Astrocyte (in vitro differentiated cells and primary cell): ENCODE measurements around the gene FOXL1. TPM values are rescaled to one million over a fixed set of nuclear protein-coding genes. Genes with fewer than 3 reads are reported as not detected.

ENCODE experiments used
- DNase-seq: peaks from one replicate; pipeline ENCODE4 v3.0.0-alpha.2; 2010; ENCODE audit warnings: low read depth
- FAIRE-seq: peaks from 2 replicates; lab custom pipeline; 2011; peaks lifted over from hg19 to GRCh38; lab: Jason Lieb, UNC
- H2AFZ ChIP-seq: 2 replicates; pipeline ENCODE4 v1.6.0; 2012; ENCODE audit warnings: low read depth, low read length, inconsistent platforms
- H3K27ac ChIP-seq: 2 replicates; pipeline ENCODE4 v1.5.1; 2011; ENCODE audit warnings: low read depth, low read length, inconsistent platforms
- H3K27me3 ChIP-seq: 2 replicates; pipeline ENCODE4 v1.6.0; 2011; ENCODE audit warnings: low read length, inconsistent platforms; ENCODE audit not compliant: insufficient read depth
- H3K36me3 ChIP-seq: 2 replicates; pipeline ENCODE4 v1.5.1; 2011; ENCODE audit warnings: low read length, inconsistent platforms; ENCODE audit not compliant: insufficient read depth
- H3K4me1 ChIP-seq: 2 replicates; pipeline ENCODE4 v1.5.1; 2011; ENCODE audit warnings: low read length, inconsistent platforms; ENCODE audit not compliant: insufficient read depth
- H3K4me2 ChIP-seq: 2 replicates; pipeline ENCODE4 v1.6.0; 2012; ENCODE audit warnings: low read length, inconsistent platforms
- H3K4me3 ChIP-seq: 2 replicates; pipeline ENCODE4 v1.5.1; 2011; ENCODE audit warnings: low read depth, mild to moderate bottlenecking, low read length, inconsistent platforms; ENCODE audit not compliant: insufficient read depth
- H3K79me2 ChIP-seq: 2 replicates; pipeline ENCODE4 v1.6.0; 2012; ENCODE audit warnings: mild to moderate bottlenecking, low read length, inconsistent platforms; ENCODE audit not compliant: insufficient read depth
- H3K9ac ChIP-seq: 2 replicates; pipeline ENCODE4 v1.6.0; 2012; ENCODE audit warnings: mild to moderate bottlenecking, low read length, inconsistent platforms
- H3K9me3 ChIP-seq: 2 replicates; pipeline ENCODE4 v1.5.1; 2012; ENCODE audit warnings: low read depth, mild to moderate bottlenecking, low read length, inconsistent platforms; ENCODE audit not compliant: insufficient read depth
- H4K20me1 ChIP-seq: 2 replicates; pipeline ENCODE4 v1.6.0; 2012; ENCODE audit warnings: low read length, inconsistent platforms; ENCODE audit not compliant: insufficient read depth
- H3K27ac Mint-ChIP-seq: one replicate; pipeline ENCODE4 v1.8.0; 2021; ENCODE audit warnings: mild to moderate bottlenecking, mixed read lengths; ENCODE audit not compliant: unreplicated experiment
- H3K27me3 Mint-ChIP-seq: one replicate; pipeline ENCODE4 v1.8.0; 2021; ENCODE audit warnings: low read depth, mixed read lengths; ENCODE audit not compliant: unreplicated experiment
- H3K36me3 Mint-ChIP-seq: one replicate; pipeline ENCODE4 v1.8.0; 2021; ENCODE audit warnings: low read depth, mixed read lengths; ENCODE audit not compliant: unreplicated experiment
- H3K4me1 Mint-ChIP-seq: one replicate; pipeline ENCODE4 v1.8.0; 2021; ENCODE audit warnings: low read depth, mixed read lengths; ENCODE audit not compliant: unreplicated experiment
- H3K4me3 Mint-ChIP-seq: one replicate; pipeline ENCODE4 v1.8.0; 2021; ENCODE audit warnings: mild to moderate bottlenecking, moderate library complexity, mixed read lengths; ENCODE audit not compliant: unreplicated experiment
- H3K9me3 Mint-ChIP-seq: one replicate; pipeline ENCODE4 v1.8.0; 2021; ENCODE audit warnings: mild to moderate bottlenecking, mixed read lengths; ENCODE audit not compliant: unreplicated experiment
- EZH2 ChIP-seq: IDR thresholded peaks from 2 replicates; pipeline ENCODE4 v1.6.1; 2012; ENCODE audit warnings: mild to moderate bottlenecking, low read length, inconsistent platforms; ENCODE audit not compliant: insufficient read depth
- total RNA-seq: library from RNA; stranded (reverse); gene quantifications from 2 replicates; pipeline ENCODE4 v1.2.1, GENCODE V29; 2021
- TF ChIP-seq, protein P1 (sequence below): IDR thresholded peaks from 2 replicates; pipeline ENCODE4 v1.5.1; 2011; ENCODE audit warnings: low read depth, mild to moderate bottlenecking, inconsistent platforms, low read length, moderate library complexity; ENCODE audit not compliant: insufficient read depth

Gene FOXL1
- total RNA-seq, 1 donor from 2014 or later, result 6.1 TPM

DNA sequence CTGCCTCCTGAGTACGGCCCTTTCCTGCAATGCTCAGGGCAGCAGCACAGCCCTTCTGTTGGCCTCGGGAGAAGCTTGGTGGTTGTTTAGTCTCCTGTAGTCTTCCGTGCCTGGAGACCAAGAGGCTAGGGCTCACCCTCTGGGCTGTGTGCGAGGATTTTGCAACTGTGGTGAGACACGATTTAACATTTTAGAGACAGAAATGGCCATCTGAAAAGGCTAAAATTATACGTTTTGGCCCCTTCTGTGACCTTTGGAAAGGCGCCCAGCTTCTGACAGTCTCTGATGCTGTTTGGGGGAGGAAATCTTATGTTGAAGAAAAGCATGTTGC, 33.1 kb downstream of the FOXL1 start:
- Mint-ChIP-seq H3K27ac (no peak overlapping the region), H3K4me3 (no peak overlapping the region), H3K36me3 (no peaks in the 10 kb centered on the region), H3K27me3 (no peaks in the 10 kb centered on the region), H3K9me3 (peaks cover 2% of the 10 kb centered on the region), H3K4me1 (peaks cover 28% of the 10 kb centered on the region)
- Histone ChIP-seq H3K4me2 (peak overlapping the region; percentile 10), H3K36me3 (no peaks in the 10 kb centered on the region), H4K20me1 (no peaks in the 10 kb centered on the region), H2AFZ (peak overlapping the region; percentile 20), H3K9ac (no peak overlapping the region), H3K4me1 (peaks cover 35% of the 10 kb centered on the region), H3K9me3 (no peaks in the 10 kb centered on the region), H3K79me2 (no peaks in the 10 kb centered on the region), H3K27me3 (no peaks in the 10 kb centered on the region), H3K4me3 (no peak overlapping the region), H3K27ac (no peak overlapping the region)
- no peak for FAIRE-seq
- TF ChIP-seq, protein P1, sequence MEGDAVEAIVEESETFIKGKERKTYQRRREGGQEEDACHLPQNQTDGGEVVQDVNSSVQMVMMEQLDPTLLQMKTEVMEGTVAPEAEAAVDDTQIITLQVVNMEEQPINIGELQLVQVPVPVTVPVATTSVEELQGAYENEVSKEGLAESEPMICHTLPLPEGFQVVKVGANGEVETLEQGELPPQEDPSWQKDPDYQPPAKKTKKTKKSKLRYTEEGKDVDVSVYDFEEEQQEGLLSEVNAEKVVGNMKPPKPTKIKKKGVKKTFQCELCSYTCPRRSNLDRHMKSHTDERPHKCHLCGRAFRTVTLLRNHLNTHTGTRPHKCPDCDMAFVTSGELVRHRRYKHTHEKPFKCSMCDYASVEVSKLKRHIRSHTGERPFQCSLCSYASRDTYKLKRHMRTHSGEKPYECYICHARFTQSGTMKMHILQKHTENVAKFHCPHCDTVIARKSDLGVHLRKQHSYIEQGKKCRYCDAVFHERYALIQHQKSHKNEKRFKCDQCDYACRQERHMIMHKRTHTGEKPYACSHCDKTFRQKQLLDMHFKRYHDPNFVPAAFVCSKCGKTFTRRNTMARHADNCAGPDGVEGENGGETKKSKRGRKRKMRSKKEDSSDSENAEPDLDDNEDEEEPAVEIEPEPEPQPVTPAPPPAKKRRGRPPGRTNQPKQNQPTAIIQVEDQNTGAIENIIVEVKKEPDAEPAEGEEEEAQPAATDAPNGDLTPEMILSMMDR, result no peak
- no peak for TF ChIP-seq EZH2
- DNase-seq, result no peak

DNA sequence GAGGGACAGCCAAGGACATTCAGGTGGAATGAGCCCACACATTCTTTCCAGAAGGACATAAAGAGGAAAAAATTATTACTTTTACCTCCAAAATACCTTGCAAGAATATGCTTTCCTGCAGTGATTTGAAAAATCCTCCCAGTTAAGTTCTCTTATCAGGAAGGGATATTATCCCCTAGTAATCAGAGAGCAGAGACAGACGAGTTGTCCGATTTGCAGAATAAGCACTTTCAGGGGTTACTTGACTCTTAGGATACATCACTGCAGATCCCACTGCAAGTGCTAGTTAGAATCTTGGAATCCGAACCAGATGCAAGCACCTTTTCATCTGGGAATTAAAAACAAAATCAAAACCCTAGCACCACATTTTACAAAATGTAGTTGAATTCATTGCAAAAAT, 33.6 kb downstream of the FOXL1 start:
- Histone ChIP-seq H3K9me3 (no peaks in the 10 kb centered on the region), H3K36me3 (no peaks in the 10 kb centered on the region), H4K20me1 (no peaks in the 10 kb centered on the region), H2AFZ (no peak overlapping the region), H3K9ac (no peak overlapping the region), H3K4me1 (peaks cover 35% of the 10 kb centered on the region), H3K4me3 (no peak overlapping the region), H3K4me2 (peak overlapping the region; percentile 10), H3K27ac (no peak overlapping the region), H3K27me3 (no peaks in the 10 kb centered on the region), H3K79me2 (no peaks in the 10 kb centered on the region)
- DNase-seq, result no peak
- Mint-ChIP-seq H3K27me3 (no peaks in the 10 kb centered on the region), H3K36me3 (no peaks in the 10 kb centered on the region), H3K9me3 (peaks cover 3% of the 10 kb centered on the region), H3K4me3 (no peak overlapping the region), H3K4me1 (peaks cover 28% of the 10 kb centered on the region), H3K27ac (no peak overlapping the region)
- no peak for FAIRE-seq
- TF ChIP-seq EZH2, result no peak
- TF ChIP-seq, protein P1, result no peak

DNA sequence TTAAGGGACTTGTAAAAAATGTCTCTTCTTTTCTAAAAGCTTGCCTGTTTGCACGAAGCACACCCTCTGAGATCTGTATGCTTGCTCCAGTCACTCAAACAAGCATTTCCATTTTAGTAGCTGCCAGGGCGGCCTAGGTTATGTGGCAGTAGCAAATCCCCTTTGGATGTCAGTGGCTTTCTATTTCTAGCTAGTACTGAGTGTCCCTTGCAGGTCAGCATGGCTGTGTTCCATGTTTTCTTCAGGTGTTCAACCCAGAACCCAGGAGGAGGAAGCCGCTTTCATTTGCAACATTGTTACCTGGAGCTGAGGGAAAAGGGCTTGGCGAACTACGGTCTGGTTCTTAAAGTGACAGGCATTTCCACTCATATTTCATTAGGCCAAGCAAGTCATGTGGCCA, 36.4 kb downstream of the FOXL1 start:
- Histone ChIP-seq H3K79me2 (no peaks in the 10 kb centered on the region), H3K4me3 (no peak overlapping the region), H3K27me3 (no peaks in the 10 kb centered on the region), H3K27ac (no peak overlapping the region), H4K20me1 (no peaks in the 10 kb centered on the region), H3K9me3 (no peaks in the 10 kb centered on the region), H3K36me3 (no peaks in the 10 kb centered on the region), H3K9ac (no peak overlapping the region), H3K4me2 (no peak overlapping the region), H2AFZ (no peak overlapping the region), H3K4me1 (peaks cover 20% of the 10 kb centered on the region)
- Mint-ChIP-seq H3K27ac (no peak overlapping the region), H3K9me3 (peaks cover 2% of the 10 kb centered on the region), H3K4me1 (peaks cover 14% of the 10 kb centered on the region), H3K27me3 (peaks cover 4% of the 10 kb centered on the region), H3K4me3 (no peak overlapping the region), H3K36me3 (peaks cover 1% of the 10 kb centered on the region)
- FAIRE-seq (no peak), DNase-seq (no peak)
- no peak for TF ChIP-seq EZH2
- TF ChIP-seq, protein P1, result no peak
